Measurements from ENCODE around the gene MAP3K9. TPM values are rescaled to one million over a fixed set of nuclear protein-coding genes. Genes with fewer than 3 reads are reported as not detected.
"Not testable (repeated sequence)": the region's sequence is repeated elsewhere in the genome, so short reads cannot be mapped to it uniquely, and the experiment has no call there.

Gene MAP3K9
- total RNA-seq = 4.2 TPM in 2 replicates

GRCh38 chr14:70809225-70810219, at the start of gene MAP3K9:
Gene MAP3K9, minus strand, starts transcription at chr14:70809513. Its CDS starts 342 bp downstream, at chr14:70809171.
- intact Hi-C loops (cut with micrococcal nuclease) = loop anchor here (1.0 to 5.0 kb wide), 5 partner anchors 8 to 207 kb away; partner anchors contain the start of genes MED6 and TTC9
- no peak within 1 kb of the TSS for H3K4me3 Mint-ChIP-seq
- peak within 1 kb of the TSS; percentile 79 for H3K27ac Mint-ChIP-seq

GRCh38 chr14:70858641-70859040, 49.3 kb upstream of the MAP3K9 start:
- intact Hi-C loops (cut with micrococcal nuclease) = no loop called here
- Mint-ChIP-seq H3K4me1 (peaks cover 12% of the 10 kb centered on the region), H3K27ac (no peak overlapping the region), H3K27me3 (no peaks in the 10 kb centered on the region), H3K9me3 (peaks cover 12% of the 10 kb centered on the region), H3K4me3 (no peak overlapping the region), H3K36me3 (ENCODE audit: low read depth) (no peaks in the 10 kb centered on the region)
- DNase-seq = no peak

More at GRCh38 chr14:70809225-70810219, at the start of gene MAP3K9:
- Mint-ChIP-seq H3K27me3 (peaks cover 4% of the 10 kb centered on the region), H3K36me3 (ENCODE audit: low read depth) (no peaks in the 10 kb centered on the region), H3K9me3 (no peaks in the 10 kb centered on the region), H3K4me1 (peaks cover 7% of the 10 kb centered on the region)
- DNase-seq = peak; percentile 96

GRCh38 chr14:70857496-70857890, 48.2 kb upstream of the MAP3K9 start:
- intact Hi-C loops (cut with micrococcal nuclease) = loop anchor here (2.0 kb wide), 1 partner anchor 27 kb away; no protein-coding TSS in a partner anchor
- peaks cover 9% of the 10 kb centered on the region for H3K9me3 Mint-ChIP-seq
- no peak overlapping the region for H3K27ac Mint-ChIP-seq

GRCh38 chr14:70856851-70857495, 47.7 kb upstream of the MAP3K9 start:
- Mint-ChIP-seq H3K27ac (peak overlapping the region; percentile 36), H3K4me3 (no peak overlapping the region), H3K4me1 (peaks cover 12% of the 10 kb centered on the region), H3K36me3 (ENCODE audit: low read depth) (no peaks in the 10 kb centered on the region), H3K27me3 (no peaks in the 10 kb centered on the region), H3K9me3 (peaks cover 9% of the 10 kb centered on the region)
- peak; percentile 59 for DNase-seq
- intact Hi-C loops (cut with micrococcal nuclease) = loop anchor here (2.0 kb wide), 1 partner anchor 28 kb away; no protein-coding TSS in a partner anchor

More at GRCh38 chr14:70857496-70857890, 48.2 kb upstream of the MAP3K9 start:
- H3K27me3 Mint-ChIP-seq = no peaks in the 10 kb centered on the region
- no peak overlapping the region for H3K4me3 Mint-ChIP-seq
- DNase-seq = no peak
- H3K36me3 Mint-ChIP-seq (ENCODE audit: low read depth) = no peaks in the 10 kb centered on the region
- H3K4me1 Mint-ChIP-seq = peaks cover 12% of the 10 kb centered on the region

GRCh38 chr14:70855486-70855885, 46.2 kb upstream of the MAP3K9 start:
- H3K4me3 Mint-ChIP-seq = no peak overlapping the region
- H3K27me3 Mint-ChIP-seq = no peaks in the 10 kb centered on the region
- no peak for DNase-seq
- peaks cover 12% of the 10 kb centered on the region for H3K4me1 Mint-ChIP-seq
- peaks cover 1% of the 10 kb centered on the region for H3K36me3 Mint-ChIP-seq (ENCODE audit: low read depth)
- intact Hi-C loops (cut with micrococcal nuclease) = no loop called here
- H3K27ac Mint-ChIP-seq = no peak overlapping the region
- peaks cover 6% of the 10 kb centered on the region for H3K9me3 Mint-ChIP-seq

- H3K4me3 Mint-ChIP-seq; DNase-seq; H3K9me3 Mint-ChIP-seq; intact Hi-C loops (cut with micrococcal nuclease); H3K27ac Mint-ChIP-seq; H3K27me3 Mint-ChIP-seq; H3K36me3 Mint-ChIP-seq (ENCODE audit: low read depth): not testable (repeated sequence)
- peaks cover 12% of the 10 kb centered on the region for H3K4me1 Mint-ChIP-seq
Observed at GRCh38 chr14:70853658-70854057, 44.3 kb upstream of the MAP3K9 start.

- H3K27ac Mint-ChIP-seq = no peak overlapping the region
- H3K4me3 Mint-ChIP-seq = no peak overlapping the region
- H3K27me3 Mint-ChIP-seq = peaks cover 10% of the 10 kb centered on the region
- no peaks in the 10 kb centered on the region for H3K9me3 Mint-ChIP-seq
- no peak for DNase-seq
- no peaks in the 10 kb centered on the region for H3K4me1 Mint-ChIP-seq
- intact Hi-C loops (cut with micrococcal nuclease) = no loop called here
- H3K36me3 Mint-ChIP-seq (ENCODE audit: low read depth) = peaks cover 1% of the 10 kb centered on the region
Observed at GRCh38 chr14:70847406-70848090, 38.2 kb upstream of the MAP3K9 start.

- Mint-ChIP-seq H3K27ac (no peak overlapping the region), H3K9me3 (no peaks in the 10 kb centered on the region), H3K36me3 (ENCODE audit: low read depth) (peaks cover 1% of the 10 kb centered on the region), H3K4me3 (no peak overlapping the region), H3K4me1 (no peaks in the 10 kb centered on the region), H3K27me3 (peaks cover 14% of the 10 kb centered on the region)
- intact Hi-C loops (cut with micrococcal nuclease) = no loop called here
- no peak for DNase-seq
Observed at GRCh38 chr14:70845601-70846000, 36.3 kb upstream of the MAP3K9 start.

- H3K27me3 Mint-ChIP-seq = peaks cover 14% of the 10 kb centered on the region
- H3K4me3 Mint-ChIP-seq = no peak overlapping the region
- no peak overlapping the region for H3K27ac Mint-ChIP-seq
- no peak for DNase-seq
- no peaks in the 10 kb centered on the region for H3K36me3 Mint-ChIP-seq (ENCODE audit: low read depth)
- no peaks in the 10 kb centered on the region for H3K4me1 Mint-ChIP-seq
- no peaks in the 10 kb centered on the region for H3K9me3 Mint-ChIP-seq
- intact Hi-C loops (cut with micrococcal nuclease) = no loop called here
Observed at GRCh38 chr14:70842851-70843462, 33.6 kb upstream of the MAP3K9 start.

- intact Hi-C loops (cut with micrococcal nuclease) = no loop called here
- Mint-ChIP-seq H3K27me3 (peaks cover 10% of the 10 kb centered on the region), H3K4me1 (no peaks in the 10 kb centered on the region), H3K36me3 (ENCODE audit: low read depth) (peaks cover 2% of the 10 kb centered on the region), H3K27ac (no peak overlapping the region), H3K9me3 (peaks cover 14% of the 10 kb centered on the region), H3K4me3 (no peak overlapping the region)
- DNase-seq = no peak
Observed at GRCh38 chr14:70838076-70838475, 28.8 kb upstream of the MAP3K9 start.

- H3K4me1 Mint-ChIP-seq = peaks cover under 1% of the 10 kb centered on the region
- peaks cover 14% of the 10 kb centered on the region for H3K9me3 Mint-ChIP-seq
- H3K27me3 Mint-ChIP-seq = peaks cover 8% of the 10 kb centered on the region
- H3K27ac Mint-ChIP-seq = no peak overlapping the region
- DNase-seq = no peak
- intact Hi-C loops (cut with micrococcal nuclease) = no loop called here
- H3K4me3 Mint-ChIP-seq = no peak overlapping the region
- peaks cover 2% of the 10 kb centered on the region for H3K36me3 Mint-ChIP-seq (ENCODE audit: low read depth)
Observed at GRCh38 chr14:70836946-70837345, 27.6 kb upstream of the MAP3K9 start.

- intact Hi-C loops (cut with micrococcal nuclease) = no loop called here
- H3K27ac Mint-ChIP-seq = no peak overlapping the region
- peaks cover 2% of the 10 kb centered on the region for H3K36me3 Mint-ChIP-seq (ENCODE audit: low read depth)
- peaks cover 9% of the 10 kb centered on the region for H3K4me1 Mint-ChIP-seq
- no peak for DNase-seq
- peaks cover 14% of the 10 kb centered on the region for H3K9me3 Mint-ChIP-seq
- no peak overlapping the region for H3K4me3 Mint-ChIP-seq
- peaks cover 4% of the 10 kb centered on the region for H3K27me3 Mint-ChIP-seq
Observed at GRCh38 chr14:70833884-70834283, 24.6 kb upstream of the MAP3K9 start.

GRCh38 chr14:70832561-70833305, 23.4 kb upstream of the MAP3K9 start:
- DNase-seq = no peak
- H3K27ac Mint-ChIP-seq = no peak overlapping the region
- intact Hi-C loops (cut with micrococcal nuclease) = no loop called here
- peaks cover 4% of the 10 kb centered on the region for H3K27me3 Mint-ChIP-seq
- H3K9me3 Mint-ChIP-seq = peaks cover 14% of the 10 kb centered on the region
- H3K4me1 Mint-ChIP-seq = peaks cover 9% of the 10 kb centered on the region
- no peak overlapping the region for H3K4me3 Mint-ChIP-seq
- H3K36me3 Mint-ChIP-seq (ENCODE audit: low read depth) = peaks cover 2% of the 10 kb centered on the region

All from activated CD4-positive, alpha-beta T cell treated with anti-CD3 and anti-CD28 coated beads, Interleukin-2, amount 10 ng/mL, durations not matched to agents 24 days and 14 days (primary cell).